GM12872 (cell line): Measurements from ENCODE around the gene ARID3A.

ENCODE experiments used
- CTCF ChIP-seq: IDR thresholded peaks from 3 replicates; pipeline ENCODE4 v1.5.1; 2011; ENCODE audit warnings: low read depth, mild to moderate bottlenecking, low read length, moderate library complexity; ENCODE audit not compliant: insufficient read depth

ARID3A gene

GRCh38 chr19:917323-918151 lies 8.3 kb upstream of the ARID3A start, which contains the start of gene KISS1R:
KISS1R (plus strand) TSS chr19:917333; CDS start chr19:917503, 170 bp downstream.
- TF ChIP-seq CTCF = peak; percentile 70

GRCh38 chr19:918152-918437 lies 7.7 kb upstream of the ARID3A start:
- no peak for TF ChIP-seq CTCF

- no peak for TF ChIP-seq CTCF
These were observed 7.2 kb upstream of the ARID3A start for GRCh38 chr19:918481-919198.

GRCh38 chr19:919199-920050 lies 6.4 kb upstream of the ARID3A start:
- TF ChIP-seq CTCF = no peak

- no peak for TF ChIP-seq CTCF
These were observed 5.6 kb upstream of the ARID3A start for GRCh38 chr19:920051-920864.

- no peak for TF ChIP-seq CTCF
These were observed 1.2 kb upstream of the ARID3A start for GRCh38 chr19:924553-925086.
